Choroid plexus epithelial cell (primary cell): ENCODE data around the gene CD24.

Experiments
- DNase-seq: peaks from one replicate; pipeline ENCODE4 v3.0.0-alpha.2; 2010; ENCODE audit warnings: low read depth
- H3K4me3 ChIP-seq: 2 replicates; pipeline ENCODE4 v1.5.1; 2011; ENCODE audit warnings: low read depth, mild to moderate bottlenecking, control low read depth, low read length, moderate library complexity
- CTCF ChIP-seq: conservative IDR thresholded peaks from 2 replicates; pipeline ENCODE4 v1.5.1; 2011; ENCODE audit warnings: low read depth, mild to moderate bottlenecking, control low read depth, inconsistent platforms, low read length, moderate library complexity

The CD24 gene

GRCh38 chr6:106959985-106960384 lies 14.5 kb downstream of the CD24 start:
- no peak for DNase-seq
- no peak for TF ChIP-seq CTCF
- H3K4me3 ChIP-seq, result no peak overlapping the region

DNA sequence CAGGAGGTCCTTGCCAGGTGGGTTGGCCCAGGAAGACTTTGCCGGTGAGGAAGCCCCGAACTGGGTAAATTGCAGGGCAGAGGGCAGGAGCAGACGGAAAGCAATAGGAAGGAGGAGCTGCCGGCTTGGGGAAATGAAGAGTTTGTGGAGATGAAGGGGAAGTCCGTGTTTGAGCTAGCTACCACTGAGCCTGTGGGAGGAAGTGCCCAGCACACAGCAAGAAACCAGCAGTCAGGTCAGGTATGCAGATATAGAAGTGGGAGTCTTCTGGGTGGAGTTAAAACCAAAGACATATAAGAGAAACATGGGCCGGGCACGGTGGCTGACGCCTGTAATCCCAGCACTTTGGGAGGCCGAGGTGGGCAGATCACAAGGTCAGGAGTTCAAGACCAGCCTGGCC lies 34.7 kb downstream of the CD24 start:
- TF ChIP-seq CTCF, result no peak
- H3K4me3 ChIP-seq, result no peak overlapping the region
- no peak for DNase-seq

- H3K4me3 ChIP-seq, result no peak overlapping the region
- TF ChIP-seq CTCF, result no peak
- peak; percentile 4 for DNase-seq
Measured at GRCh38 chr6:106939208-106939607, 35.3 kb downstream of the CD24 start.

DNA sequence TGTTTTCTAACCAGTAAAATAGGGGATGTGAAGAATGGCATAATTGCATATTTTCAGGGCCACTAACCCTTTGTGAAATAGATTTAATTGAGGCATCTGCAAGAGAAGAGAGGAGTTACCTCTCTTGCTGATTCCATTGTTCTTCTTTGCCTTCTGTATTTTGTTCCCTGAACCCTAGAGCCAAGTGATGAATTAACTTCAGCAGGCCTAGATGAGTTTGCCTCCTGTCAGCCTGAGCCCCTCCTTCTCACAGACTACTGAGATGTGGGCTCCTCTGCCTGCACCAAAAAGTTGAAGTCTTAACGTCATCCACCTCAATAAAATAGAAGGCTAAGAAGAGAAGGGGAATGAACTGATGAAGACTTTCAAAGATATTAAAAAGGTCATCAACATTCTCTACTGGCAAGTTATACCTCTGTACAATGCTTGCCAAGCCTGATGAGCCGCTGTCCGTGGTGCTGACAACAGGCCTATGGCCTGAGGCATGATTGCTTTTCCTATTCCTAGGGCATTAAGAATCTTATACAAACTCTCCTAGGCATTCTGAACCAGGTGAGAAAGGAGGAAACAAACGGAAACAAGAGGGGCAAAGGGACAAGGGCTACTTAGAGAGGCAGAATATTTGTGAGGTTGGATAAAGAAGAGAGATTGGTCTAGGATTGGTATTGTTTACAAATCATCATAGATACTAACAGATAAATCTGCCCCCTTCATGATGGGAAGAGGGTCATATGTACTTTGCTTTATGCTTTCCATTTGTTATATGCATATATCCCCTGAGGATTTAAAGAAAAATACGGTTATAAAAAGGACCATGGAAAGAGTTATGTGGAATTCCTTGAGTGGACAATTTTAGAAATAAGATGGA lies 46.8 kb downstream of the CD24 start:
- no peak for TF ChIP-seq CTCF
- DNase-seq, result peak; percentile 52
- H3K4me3 ChIP-seq, result no peak overlapping the region

DNA sequence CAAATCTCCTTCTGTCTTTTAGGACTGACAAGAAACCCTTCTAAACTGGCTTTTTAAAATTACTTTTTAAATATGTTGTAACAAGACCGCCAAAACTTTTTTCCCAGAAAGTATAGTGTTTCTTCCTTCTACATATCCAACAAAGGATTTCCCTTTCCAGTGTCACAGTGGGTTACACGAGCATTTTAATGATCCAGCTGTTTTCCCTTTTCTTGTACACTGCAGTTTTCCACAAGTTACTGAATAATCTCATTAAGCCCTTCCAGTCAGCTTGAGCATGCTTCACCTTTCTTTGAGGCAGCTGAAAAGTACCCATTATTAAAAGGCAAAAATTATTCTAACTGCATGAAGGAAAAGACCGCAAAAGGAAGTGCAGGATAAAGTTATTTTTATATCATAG lies 48.6 kb downstream of the CD24 start:
- no peak for DNase-seq
- H3K4me3 ChIP-seq, result no peak overlapping the region
- TF ChIP-seq CTCF, result no peak

- no peak overlapping the region for H3K4me3 ChIP-seq
- no peak for TF ChIP-seq CTCF
- DNase-seq, result no peak
Measured at GRCh38 chr6:106924694-106925523, 49.6 kb downstream of the CD24 start.
